Esophagus muscularis mucosa (tissue), 4 donors: Measurements from ENCODE around the gene THOC2.

Source experiments
- EP300 ChIP-seq: sonication (generic); formaldehyde crosslinking; IDR thresholded peaks from one replicate; pipeline ENCODE4 v1.6.1; 2017; ENCODE audit warnings: antibody characterized with exemption
- POLR2A ChIP-seq: fragments of 450-650 bp; IDR thresholded peaks from one replicate; pipeline ENCODE4 v1.6.1; 2017; ENCODE audit warnings: antibody characterized with exemption, moderate library complexity, mild to moderate bottlenecking, low read depth
- POLR2AphosphoS5 ChIP-seq, 2 donors: sonication (generic); formaldehyde crosslinking; IDR thresholded peaks; one replicate each; pipeline ENCODE4 v1.6.1; 2017; ENCODE audit warnings: antibody characterized with exemption in 2 of 2
- TF ChIP-seq, protein P1 (sequence below), 3 experiments: fragments of 200-600 bp in 2 of 3; fragments of 450-650 bp in 1 of 3; sonication (generic) in 2 of 3; IDR thresholded peaks; one replicate each; pipeline ENCODE4 v1.5.1; 2017 to 2019; ENCODE audit warnings: antibody characterized with exemption in 3 of 3, mild to moderate bottlenecking in 2 of 3, moderate library complexity in 1 of 3

DNA sequence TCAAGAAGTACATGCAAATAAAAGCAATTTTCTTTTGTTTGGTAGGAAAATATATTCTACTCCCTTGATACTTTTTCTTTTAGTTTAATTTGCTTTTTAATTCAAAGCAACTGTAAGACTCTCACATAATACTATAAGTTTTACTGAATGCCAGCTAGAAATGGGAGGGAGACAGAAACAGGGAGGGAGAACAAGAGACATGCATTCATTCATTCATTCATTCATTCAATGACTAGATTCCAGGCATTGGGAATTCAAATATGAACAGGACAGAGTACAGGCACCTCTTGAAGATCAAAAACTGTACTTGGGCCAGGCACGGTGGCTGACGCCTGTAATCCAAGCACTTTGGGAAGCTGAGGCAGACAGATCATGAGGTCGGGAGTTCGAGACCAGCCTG is 85.6 kb downstream of the THOC2 start:
- TF ChIP-seq, protein P1, sequence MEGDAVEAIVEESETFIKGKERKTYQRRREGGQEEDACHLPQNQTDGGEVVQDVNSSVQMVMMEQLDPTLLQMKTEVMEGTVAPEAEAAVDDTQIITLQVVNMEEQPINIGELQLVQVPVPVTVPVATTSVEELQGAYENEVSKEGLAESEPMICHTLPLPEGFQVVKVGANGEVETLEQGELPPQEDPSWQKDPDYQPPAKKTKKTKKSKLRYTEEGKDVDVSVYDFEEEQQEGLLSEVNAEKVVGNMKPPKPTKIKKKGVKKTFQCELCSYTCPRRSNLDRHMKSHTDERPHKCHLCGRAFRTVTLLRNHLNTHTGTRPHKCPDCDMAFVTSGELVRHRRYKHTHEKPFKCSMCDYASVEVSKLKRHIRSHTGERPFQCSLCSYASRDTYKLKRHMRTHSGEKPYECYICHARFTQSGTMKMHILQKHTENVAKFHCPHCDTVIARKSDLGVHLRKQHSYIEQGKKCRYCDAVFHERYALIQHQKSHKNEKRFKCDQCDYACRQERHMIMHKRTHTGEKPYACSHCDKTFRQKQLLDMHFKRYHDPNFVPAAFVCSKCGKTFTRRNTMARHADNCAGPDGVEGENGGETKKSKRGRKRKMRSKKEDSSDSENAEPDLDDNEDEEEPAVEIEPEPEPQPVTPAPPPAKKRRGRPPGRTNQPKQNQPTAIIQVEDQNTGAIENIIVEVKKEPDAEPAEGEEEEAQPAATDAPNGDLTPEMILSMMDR (IDR thresholded peaks at IDR 0.05) = no peak
- TF ChIP-seq POLR2AphosphoS5 (IDR thresholded peaks at IDR 0.05) (no peak), POLR2A (no peak), EP300 (no peak)
